KBM-7 (cell line): Measurements from ENCODE around the gene TTN.
A peak's percentile ranks its signal among the peaks of the same experiment; 100 is the strongest.

Source experiments
- DNase-seq: peaks from one replicate; pipeline ENCODE4 v3.0.0-alpha.2; 2015
- in situ Hi-C: fragments of 300-500 bp; cut with MboI; formaldehyde crosslinking; loops from 2 replicates; pipeline ENCODE4 v1.14.3; 2020; ENCODE audit warnings: low sequenced_read_pairs, low pct_unique_long_range_greater_than_20kb, mixed read lengths

The TTN gene

DNA sequence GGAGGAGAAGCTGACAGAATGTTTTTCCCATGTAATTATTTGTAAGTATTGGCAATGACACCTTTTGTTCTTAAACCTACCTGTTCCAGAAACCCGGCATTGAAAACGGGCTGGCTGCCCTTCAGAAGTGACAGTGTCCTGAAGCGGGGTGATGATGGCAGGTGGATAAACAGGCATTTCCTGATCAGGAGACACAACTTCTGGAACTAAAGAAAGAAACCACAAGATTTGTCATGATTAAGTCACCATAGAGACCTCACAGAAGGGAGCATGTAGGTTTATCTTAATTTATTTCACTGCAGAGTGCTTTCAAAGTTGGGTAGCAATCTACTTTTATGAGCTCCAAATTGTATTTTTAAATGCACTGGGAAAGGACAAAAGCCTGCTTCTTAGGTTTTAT is 43.1 kb downstream of the TTN start:
- in situ Hi-C loops = no loop called here
- no peak for DNase-seq

DNA sequence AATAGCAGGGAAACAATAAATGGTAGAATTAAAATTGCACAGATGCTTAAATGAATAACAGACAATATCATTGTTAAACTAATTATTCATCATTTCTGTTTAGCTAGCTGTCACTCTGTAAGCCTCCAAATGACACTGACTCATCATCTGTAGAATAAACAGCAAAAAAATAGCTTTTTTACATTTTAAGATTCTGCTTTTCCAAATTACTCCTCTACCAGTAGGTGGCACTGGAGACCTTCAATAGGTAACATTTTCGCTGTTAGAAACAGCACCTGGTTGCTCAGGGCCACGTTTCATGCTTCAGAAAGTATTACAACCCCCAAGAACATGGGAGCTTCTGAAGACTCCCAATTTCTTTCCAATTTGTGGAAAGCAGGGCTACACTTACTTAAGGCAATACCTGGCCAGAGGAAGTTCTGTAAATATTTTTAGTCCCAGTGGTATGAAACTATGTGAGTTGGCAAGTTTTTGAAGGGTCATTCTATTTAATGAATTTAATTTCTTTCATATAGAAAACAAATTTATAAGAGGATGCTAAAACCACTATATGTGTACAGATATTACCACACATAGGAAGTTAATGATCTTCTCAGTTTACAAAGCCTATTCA is 45.4 kb downstream of the TTN start:
- in situ Hi-C loops = no loop called here
- DNase-seq = peak; percentile 46

DNA sequence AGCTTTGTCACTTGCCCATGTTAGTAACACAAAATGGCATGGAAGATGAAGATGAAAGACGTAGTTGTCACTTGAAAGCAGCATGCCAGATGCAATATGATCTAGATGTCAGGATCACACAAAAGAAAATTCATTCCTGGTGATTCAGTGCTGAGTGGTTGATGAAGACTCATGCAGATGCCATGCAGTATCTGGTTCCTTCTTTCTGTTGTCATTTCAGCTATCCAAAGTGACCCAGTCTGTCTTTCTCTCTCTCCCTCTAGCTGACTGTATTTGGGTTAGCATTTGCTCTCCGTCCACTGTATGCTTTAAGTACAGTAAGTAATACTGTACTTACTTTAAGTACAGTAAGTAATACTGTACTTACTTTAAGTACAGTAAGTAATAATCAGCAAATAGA is 50.4 kb downstream of the TTN start:
- in situ Hi-C loops = no loop called here
- DNase-seq = no peak

DNA sequence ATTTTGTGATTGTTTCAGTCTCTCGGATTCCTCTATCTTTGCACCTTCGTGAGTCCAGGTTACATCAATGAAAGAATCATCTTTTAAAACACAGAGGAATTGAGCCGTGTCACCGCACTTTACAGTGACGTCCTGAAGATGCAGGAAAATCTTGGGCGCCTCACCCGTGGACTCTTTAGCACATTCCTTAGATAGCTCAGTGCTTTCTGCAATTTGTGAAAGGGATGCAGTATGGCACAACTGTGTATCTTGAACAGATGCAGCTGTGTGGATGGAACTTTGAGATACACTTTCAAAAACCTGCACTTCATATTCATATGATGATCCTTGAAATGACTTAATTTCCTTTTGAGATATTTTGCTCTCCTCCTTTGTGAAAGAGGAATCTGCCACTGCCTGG is 50.9 kb downstream of the TTN start:
- in situ Hi-C loops = no loop called here
- DNase-seq = no peak

DNA sequence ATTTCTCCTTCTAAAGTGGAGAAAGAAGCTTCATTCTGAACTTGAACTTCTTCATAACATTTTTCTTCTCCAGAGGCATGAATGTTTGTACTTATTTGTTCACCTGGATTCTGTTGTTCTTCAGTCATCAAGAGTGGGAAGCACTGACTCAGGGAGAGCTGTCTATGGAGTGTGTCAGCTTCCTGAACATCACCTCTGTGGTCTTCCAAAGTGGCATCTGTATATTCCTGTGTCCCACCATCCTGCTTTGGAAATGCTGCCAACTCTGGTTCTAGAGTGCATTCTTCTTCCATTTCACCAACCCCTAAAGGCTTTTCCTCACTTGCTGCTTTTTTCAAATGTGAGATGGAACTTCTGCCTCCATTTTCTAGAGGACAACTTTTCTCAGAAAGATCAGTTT is 59.5 kb downstream of the TTN start:
- no peak for DNase-seq
- in situ Hi-C loops = no loop called here

DNA sequence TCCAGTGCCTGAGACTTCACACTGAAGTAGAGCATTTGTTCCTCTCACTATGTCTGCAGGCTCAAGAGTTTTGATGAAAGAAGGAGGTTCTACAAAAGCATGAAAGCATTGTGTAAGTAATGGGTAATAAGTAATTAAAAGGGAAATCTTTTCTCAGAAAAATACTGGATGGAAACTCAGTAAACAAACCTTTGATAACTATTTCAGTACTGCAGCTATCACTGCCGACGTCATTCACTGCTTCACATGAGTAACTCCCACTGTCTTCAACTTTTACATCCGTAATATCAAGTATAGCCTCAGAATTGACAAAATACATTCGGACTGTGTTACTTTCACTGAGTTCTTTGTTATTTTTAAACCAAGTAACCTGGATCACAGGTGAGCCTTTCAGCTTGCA is 72.7 kb downstream of the TTN start:
- in situ Hi-C loops = no loop called here
- DNase-seq = no peak

DNA sequence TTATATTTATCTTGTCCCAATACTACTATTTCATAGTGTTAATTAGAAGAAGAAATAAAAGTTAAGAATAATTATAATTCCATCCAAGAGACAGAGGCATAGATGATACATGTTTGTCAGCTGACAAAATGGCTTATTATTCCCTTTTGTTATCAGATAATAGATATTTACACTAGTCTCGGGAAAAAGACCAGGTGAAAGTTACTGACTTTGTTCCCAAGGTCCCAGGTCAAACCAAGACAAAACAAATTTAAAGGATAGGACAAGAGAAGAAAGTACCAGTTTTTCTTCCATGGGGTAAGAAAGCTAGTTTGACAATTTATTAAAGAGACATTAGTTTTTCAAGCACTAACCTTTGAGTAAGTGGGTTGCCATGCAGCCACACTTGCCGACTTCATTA is 73.2 kb downstream of the TTN start:
- DNase-seq = no peak
- in situ Hi-C loops = no loop called here

DNA sequence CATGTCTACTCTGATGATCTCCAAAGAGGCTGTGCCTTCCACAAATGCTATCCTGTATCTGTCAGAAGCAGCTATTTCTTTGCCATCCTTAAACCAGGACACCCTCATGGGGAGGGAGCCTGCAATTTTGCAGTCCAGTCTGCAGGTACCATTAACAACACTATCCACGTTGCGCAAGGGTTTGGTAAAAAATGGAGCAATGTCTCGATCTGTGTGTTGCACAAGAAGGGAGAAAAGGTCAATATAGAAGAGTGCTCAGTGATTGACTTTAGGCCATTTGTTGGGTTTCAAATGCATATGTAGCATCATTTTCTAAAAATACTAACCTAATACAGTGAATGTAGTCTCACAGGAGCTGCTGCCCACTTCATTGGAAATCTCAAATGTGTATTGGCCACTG is 74.3 kb downstream of the TTN start:
- no peak for DNase-seq
- in situ Hi-C loops = no loop called here

DNA sequence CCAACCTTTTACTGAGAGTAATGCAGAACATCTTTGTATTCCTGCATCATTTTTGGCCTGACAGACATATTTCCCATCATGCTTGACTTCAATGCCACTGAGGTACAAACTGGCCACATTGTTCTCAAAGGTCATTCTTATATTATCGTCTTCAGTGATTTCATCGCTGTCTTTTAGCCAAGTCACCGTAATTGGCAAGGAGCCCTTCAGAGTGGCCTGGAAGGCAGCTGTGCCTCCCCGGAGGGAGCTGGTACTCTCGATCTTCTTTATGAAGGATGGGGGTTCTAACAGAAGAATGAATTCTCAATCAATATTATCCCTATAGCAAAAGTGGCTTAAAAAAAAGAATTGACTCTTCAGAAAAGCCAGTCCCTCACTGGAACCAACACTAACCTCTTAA is 75.9 kb downstream of the TTN start:
- in situ Hi-C loops = no loop called here
- DNase-seq = no peak

DNA sequence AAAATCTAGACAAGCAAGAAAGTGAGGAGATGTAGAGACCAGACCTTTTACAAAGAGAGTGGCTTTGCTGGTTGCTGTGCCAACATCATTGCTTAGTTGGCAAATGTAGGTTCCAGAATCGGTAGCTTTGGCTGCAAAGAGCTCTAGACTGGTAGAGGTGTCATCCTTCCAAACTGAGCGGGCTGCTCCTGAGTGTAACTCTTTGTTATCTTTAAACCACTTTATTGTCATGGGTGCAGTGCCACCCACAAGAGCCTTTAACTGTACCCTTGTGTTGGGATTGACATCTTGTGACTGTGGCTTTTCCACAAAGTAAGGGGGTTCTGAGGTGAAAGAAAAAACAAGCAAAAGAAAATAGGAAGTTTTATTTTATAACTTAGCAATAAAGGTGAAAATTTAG is 77.2 kb downstream of the TTN start:
- in situ Hi-C loops = no loop called here
- no peak for DNase-seq

DNA sequence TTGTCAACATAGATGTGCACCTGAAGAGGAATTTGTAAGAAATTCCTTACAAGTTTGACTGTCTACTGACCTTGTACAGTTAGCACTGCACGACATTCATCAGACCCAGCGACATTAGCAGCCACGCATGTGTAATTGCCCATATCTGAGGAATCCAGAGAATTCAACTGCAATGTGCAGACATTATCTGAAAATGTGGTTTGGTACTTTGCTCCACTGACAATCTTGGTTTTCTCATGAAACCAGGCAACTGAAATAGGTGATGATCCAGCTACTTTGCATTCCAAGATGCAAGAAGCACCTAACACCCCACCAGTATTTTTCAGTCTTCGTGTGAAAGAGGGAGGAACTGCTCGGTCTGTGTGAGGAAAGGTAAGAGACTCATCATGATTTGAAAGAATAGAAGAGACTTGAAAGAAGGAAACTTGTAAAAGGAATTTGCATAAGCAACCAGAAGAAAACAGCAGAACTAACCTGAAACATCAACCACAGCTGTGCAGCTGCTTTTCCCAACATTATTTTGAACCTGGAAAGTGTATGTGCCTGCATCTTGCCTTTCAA is 83.4 kb downstream of the TTN start:
- no peak for DNase-seq
- in situ Hi-C loops = no loop called here

DNA sequence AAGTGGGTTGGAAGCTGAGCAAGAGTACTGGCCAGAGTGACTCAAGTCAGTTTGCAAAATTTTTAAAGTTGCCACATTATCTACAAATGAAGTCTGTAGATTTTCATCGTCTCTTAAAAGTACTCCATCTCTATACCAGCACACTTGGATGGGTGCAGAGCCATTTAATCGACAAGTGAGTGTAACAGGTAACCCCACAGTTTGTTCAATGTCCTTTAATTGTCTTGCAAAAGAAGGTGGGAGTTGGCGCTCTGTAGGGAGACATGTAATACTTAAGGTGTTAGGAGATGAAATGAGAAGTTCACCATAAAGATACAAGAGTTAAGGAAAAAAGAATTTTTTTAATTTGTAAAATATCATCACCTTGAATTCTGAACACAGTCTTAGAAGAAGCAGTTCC is 84.9 kb downstream of the TTN start:
- no peak for DNase-seq
- in situ Hi-C loops = no loop called here

DNA sequence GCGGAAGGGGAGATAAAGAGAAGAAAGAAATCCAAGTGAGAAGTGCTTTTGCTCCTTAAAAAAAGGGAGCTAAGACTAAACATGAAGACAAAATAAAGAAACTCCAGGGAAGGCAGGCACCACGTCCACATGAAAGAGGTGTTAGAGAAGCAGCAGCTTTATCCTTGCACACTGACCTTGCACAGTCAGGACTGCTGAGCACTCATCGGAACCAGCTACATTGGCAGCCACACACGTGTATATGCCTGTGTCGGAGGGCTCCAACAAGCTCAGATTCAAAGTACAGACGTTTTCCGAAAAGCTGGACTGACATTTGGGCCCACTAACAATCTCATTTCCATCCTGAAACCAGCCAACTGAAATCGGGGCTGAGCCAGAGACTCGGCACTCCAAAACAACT is 88.2 kb downstream of the TTN start:
- no peak for DNase-seq
- in situ Hi-C loops = no loop called here

DNA sequence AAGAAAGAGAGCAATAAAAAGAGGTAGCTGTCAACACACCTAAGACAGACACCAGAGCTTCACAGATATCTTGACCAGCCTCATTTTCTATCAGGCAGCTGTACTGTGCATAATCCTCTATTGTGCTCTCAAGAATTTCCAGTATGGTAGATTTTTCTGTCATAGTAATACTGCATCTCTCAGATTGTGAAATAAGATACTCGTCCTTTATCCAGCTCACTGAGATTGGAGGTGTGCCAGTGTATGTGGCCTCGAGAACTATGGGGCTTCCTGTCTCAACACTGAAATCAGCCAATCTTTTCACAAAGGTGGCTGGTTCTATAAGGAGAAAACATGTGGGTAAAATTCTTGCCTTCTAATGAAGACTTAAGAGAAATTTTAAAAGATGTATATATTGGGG is 88.9 kb downstream of the TTN start:
- DNase-seq = no peak
- in situ Hi-C loops = no loop called here

DNA sequence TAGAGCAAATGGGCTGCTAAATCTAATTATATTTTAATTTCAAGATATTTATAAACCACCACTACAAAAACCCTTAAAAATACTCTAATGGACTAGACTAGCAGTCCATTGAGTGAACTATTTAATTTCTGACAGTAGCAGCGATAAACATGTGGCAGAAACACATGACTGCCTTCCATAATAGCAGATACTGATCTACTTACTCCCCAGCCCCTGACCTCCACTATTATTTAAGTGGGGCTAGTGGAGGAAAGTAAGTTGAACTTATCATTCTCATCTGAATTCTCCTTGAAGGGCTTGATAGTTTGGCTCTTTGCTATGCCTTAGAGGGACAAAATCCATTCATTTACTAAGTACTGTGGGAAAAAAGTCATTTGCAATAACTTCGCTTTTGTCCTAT is 90.8 kb downstream of the TTN start:
- in situ Hi-C loops = no loop called here
- no peak for DNase-seq

DNA sequence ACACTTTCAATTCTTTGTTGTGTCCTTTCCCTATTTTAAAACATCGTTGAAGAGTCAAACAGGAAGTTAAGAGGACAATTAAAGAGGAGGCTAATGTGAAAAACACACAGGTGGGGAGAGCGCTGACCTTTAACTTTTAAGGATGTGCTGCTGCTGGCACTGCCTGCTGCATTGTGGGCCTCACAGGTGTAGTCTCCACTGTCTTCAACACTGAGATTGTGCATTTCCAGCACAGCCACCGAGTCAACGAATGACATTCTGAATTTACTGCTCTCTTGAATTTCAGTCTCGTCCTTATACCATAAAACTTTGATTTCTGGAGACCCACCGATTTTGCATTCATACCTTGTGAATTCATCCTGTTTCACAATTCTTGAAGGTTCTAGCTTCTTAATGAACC is 91.9 kb downstream of the TTN start:
- no peak for DNase-seq

DNA sequence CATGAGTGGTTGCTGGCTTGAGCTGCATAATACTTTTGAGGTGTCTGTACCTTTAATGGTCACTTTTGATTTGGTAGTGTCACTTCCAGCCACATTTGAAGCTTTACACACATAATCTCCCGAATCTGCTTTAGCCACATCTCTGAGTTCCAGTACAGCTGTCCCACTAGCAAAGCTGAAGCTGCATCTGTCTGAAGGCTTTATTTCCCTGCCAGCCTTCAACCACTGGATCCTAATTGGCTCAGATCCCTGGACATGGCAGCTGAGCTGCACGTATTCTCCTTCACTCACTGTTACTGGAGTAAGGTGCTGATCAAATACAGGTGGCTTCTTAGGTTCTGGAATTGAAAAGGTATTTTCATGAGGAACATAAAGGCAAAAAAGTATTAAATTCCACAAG is 99.7 kb downstream of the TTN start:
- in situ Hi-C loops = no loop called here

More for the DNA sequence above, 91.9 kb downstream of the TTN start:
- in situ Hi-C loops = no loop called here

DNA sequence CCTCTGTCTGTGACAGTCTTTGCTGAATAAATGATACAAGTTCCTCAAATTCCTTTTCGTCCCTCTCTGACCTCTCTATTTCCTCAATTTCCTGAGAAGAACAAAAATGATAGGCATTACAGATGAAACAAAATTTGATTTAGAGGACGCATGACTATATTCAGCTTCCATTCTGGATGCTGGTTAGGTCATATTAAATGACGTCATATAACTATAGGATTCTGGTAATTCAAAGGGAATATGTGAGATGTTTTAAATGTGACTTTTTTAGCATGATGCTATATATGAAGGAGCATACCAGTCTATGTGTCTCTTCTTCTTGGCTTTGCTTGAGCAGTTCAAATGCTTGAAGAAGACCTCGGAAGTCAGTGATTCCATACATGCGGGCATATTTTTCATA is 102.3 kb downstream of the TTN start:
- DNase-seq = no peak
- in situ Hi-C loops = no loop called here

More for the DNA sequence above, 99.7 kb downstream of the TTN start:
- DNase-seq = no peak

DNA sequence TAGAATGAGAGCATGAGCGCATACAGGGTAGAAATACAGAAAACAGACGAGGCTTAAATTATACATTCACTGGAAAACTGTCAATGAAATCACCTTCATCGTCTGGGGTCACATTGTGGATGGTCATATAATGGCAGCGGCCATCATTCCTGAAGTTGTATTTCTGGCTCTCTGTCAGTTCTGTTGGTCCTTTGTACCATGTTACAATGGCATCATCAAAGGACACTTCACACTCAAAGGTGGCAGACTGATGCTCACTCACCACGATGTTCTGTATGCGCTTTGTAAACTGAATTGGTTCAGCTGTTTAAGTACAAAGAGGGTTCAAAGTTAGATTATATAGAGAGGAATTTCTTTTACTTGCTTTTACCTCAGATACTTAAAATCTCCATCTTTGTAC is 104.9 kb downstream of the TTN start:
- no peak for DNase-seq
- in situ Hi-C loops = no loop called here

DNA sequence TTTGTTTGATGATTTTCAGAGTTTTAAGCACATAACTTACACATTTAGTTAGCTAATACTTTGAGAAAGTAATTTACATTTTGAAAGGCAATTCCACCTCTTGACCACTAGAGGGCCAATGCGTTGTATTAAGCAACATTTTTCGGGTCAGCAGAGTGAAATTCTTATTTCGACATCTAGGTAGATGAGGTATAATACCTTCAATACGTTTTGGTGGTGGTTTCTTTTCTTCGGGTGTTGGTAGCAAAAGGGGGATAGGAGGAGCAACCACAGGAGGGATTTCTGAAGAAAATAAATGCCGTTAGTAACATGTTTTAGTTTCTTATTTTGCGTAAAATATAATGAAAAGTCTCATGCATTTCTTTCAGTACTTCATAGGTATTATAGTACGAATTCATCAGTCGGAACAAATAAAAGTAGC is 106.3 kb downstream of the TTN start:
- peak; percentile 12 for DNase-seq
- in situ Hi-C loops = no loop called here

DNA sequence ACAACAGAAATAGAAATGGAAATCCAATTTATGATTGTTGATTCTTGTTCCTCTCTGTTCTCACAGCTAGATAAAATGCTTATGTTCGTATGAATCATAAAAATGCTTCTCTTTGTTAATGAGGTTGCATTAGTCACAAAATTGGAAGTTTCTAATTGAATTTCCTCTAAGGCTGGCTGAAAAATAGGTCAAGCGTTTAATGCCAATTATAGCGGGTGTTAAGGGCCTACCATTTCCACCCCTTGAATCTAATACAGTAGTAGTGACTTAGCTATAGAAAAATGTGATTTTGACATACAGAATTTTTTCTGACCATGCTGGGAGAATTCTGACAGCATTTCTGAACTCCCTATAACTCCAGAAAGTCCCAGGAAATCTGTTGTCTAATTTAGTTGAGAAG is 107.1 kb downstream of the TTN start:
- no peak for DNase-seq
- in situ Hi-C loops = no loop called here

DNA sequence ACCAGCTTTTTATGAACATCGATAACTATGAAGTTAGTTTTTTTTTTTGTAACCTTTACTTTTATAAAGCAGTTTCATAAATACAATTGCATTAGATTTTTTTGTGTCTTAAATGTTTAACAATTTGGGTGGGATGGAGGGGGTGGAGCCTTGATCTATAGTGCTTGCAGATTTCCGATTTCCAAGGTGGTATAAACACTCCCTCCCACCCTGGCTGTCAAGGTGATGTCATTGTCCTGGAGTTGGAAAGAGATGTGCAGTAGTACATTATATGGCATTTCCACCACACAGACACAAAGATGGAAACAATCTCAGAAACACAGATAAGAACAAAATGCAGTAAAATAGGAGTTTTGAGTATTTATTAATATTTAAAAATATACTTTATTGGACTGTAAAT is 114.4 kb downstream of the TTN start:
- in situ Hi-C loops = no loop called here
- no peak for DNase-seq
